SK-N-SH (cell line): ENCODE results near the gene CAD. TPM values are rescaled to one million over a fixed set of nuclear protein-coding genes. Genes with fewer than 3 reads are reported as not detected.

ENCODE experiments used
- CTCF ChIA-PET: fragments of 300-600, 350-600 bp; formaldehyde crosslinking; extraction: SDS; loops from one replicate; lab custom pipeline; 2021; lab: Yijun Ruan, JAX
- POLR2A ChIA-PET: fragments of 350-600 bp; sonication (Branson Sonifier 250); formaldehyde crosslinking; extraction: SDS; loops from one replicate; lab custom pipeline; 2020; ENCODE audit warnings: antibody characterized with exemption, inconsistent platforms; lab: Yijun Ruan, JAX
- DNase-seq: peaks from one replicate; pipeline ENCODE4 v3.0.0; 2012
- H2AFZ ChIP-seq: fragments of 200-600 bp; sonication (generic); 2 replicates; pipeline ENCODE4 v1.8.1; 2016; ENCODE audit warnings: antibody characterized with exemption, mild to moderate bottlenecking, low read depth
- H3F3A ChIP-seq: fragments of 200-600 bp; sonication (generic); replicated peaks from 2 replicates; pipeline ENCODE3; 2016; ENCODE audit warnings: antibody characterized with exemption, mild to moderate bottlenecking; ENCODE audit not compliant: insufficient read depth
- H3K27ac ChIP-seq, 2 experiments: fragments of 200-500 bp in 1 of 2; fragments of 200-600 bp in 1 of 2; sonication (Bioruptor generic) in 1 of 2; sonication (generic), shearing (Covaris generic) in 1 of 2; 2 replicates each; pipeline versions ENCODE4 v1.5.1 to v1.6.1; 2014 to 2016; ENCODE audit warnings: low read depth in 2 of 2, inconsistent platforms in 1 of 2, low read length in 1 of 2, mild to moderate bottlenecking in 1 of 2, mixed read lengths in 1 of 2
- H3K27me3 ChIP-seq: fragments of 200-600 bp; sonication (generic), shearing (Covaris generic); 2 replicates; pipeline ENCODE4 v1.6.1; 2016; ENCODE audit warnings: mixed run types; ENCODE audit not compliant: insufficient read depth
- H3K36me3 ChIP-seq, 2 experiments: fragments of 200-500 bp in 1 of 2; fragments of 200-600 bp in 1 of 2; sonication (Bioruptor generic) in 1 of 2; sonication (generic) in 1 of 2; replicated peaks in 1 of 2; 2 replicates each; pipeline versions ENCODE3 to v1.5.1; 2014 to 2016; ENCODE audit warnings: low read length in 1 of 2, mild to moderate bottlenecking in 1 of 2; ENCODE audit not compliant: insufficient read depth in 2 of 2, control insufficient read depth in 1 of 2
- H3K4me1 ChIP-seq, 2 experiments: fragments of 200-500 bp in 1 of 2; fragments of 200-600 bp in 1 of 2; sonication (Bioruptor generic) in 1 of 2; sonication (generic), shearing (Covaris generic) in 1 of 2; 2 replicates each; pipeline versions ENCODE4 v1.5.1 to v1.6.1; 2014 to 2016; ENCODE audit warnings: low read depth in 1 of 2, low read length in 1 of 2, mixed run types in 1 of 2; ENCODE audit not compliant: insufficient read depth in 2 of 2, control insufficient read depth in 1 of 2
- H3K4me2 ChIP-seq: fragments of 200-600 bp; sonication (generic), shearing (Covaris generic); 2 replicates; pipeline ENCODE4 v1.6.1; 2017; ENCODE audit warnings: mixed run types
- H3K4me3 ChIP-seq, 2 experiments: fragments of 200-500 bp in 1 of 2; fragments of 200-600 bp in 1 of 2; sonication (Bioruptor generic) in 1 of 2; sonication (generic), shearing (Covaris generic) in 1 of 2; 2 replicates each; pipeline versions ENCODE4 v1.5.1 to v1.8.1; 2014 to 2016; ENCODE audit warnings: low read depth in 2 of 2, inconsistent platforms in 1 of 2, low read length in 1 of 2, mild to moderate bottlenecking in 1 of 2, mixed read lengths in 1 of 2, moderate library complexity in 1 of 2
- H3K79me2 ChIP-seq: fragments of 200-600 bp; sonication (generic); 2 replicates; pipeline ENCODE4 v1.8.1; 2017; ENCODE audit warnings: mild to moderate bottlenecking; ENCODE audit not compliant: insufficient read depth
- H3K9ac ChIP-seq: fragments of 200-600 bp; sonication (generic); 2 replicates; pipeline ENCODE4 v1.6.1; 2017; ENCODE audit warnings: mixed run types
- H3K9me2 ChIP-seq: fragments of 200-600 bp; sonication (generic); 2 replicates; pipeline ENCODE4 v1.6.1; 2017; ENCODE audit warnings: mixed run types
- H3K9me3 ChIP-seq: fragments of 200-600 bp; sonication (generic); 2 replicates; pipeline ENCODE4 v1.6.1; 2017; ENCODE audit warnings: mixed run types, mild to moderate bottlenecking, moderate library complexity
- H4K20me1 ChIP-seq: fragments of 200-600 bp; sonication (generic); 2 replicates; pipeline ENCODE4 v1.6.1; 2017; ENCODE audit warnings: mild to moderate bottlenecking, mixed run types; ENCODE audit not compliant: insufficient read depth
- CHD2 ChIP-seq: fragments of 150-350 bp; IDR thresholded peaks from 2 replicates; pipeline ENCODE4 v1.6.1; 2018; ENCODE audit warnings: low read length; ENCODE audit not compliant: partially characterized antibody
- EZH2phosphoT487 ChIP-seq: fragments of 200-600 bp; sonication (generic); IDR thresholded peaks from 2 replicates; pipeline ENCODE4 v1.6.1; 2017; ENCODE audit warnings: low read depth, mixed run types, mild to moderate bottlenecking, antibody characterized with exemption, moderate library complexity, borderline replicate concordance
- FOSL2 ChIP-seq: IDR thresholded peaks from 2 replicates; pipeline ENCODE4 v1.4.0; 2012; ENCODE audit warnings: low read depth, mild to moderate bottlenecking, moderate library complexity, borderline replicate concordance
- FOXJ3 ChIP-seq: sonication (generic); formaldehyde crosslinking; IDR thresholded peaks from 2 replicates; pipeline ENCODE4 v1.5.1; 2020; ENCODE audit warnings: mild to moderate bottlenecking, missing genetic modification reagents
- MEF2A ChIP-seq: IDR thresholded peaks from 2 replicates; pipeline ENCODE4 v1.4.0; 2012; ENCODE audit warnings: low read depth, borderline replicate concordance
- POLR2AphosphoS5 ChIP-seq: IDR thresholded peaks from 2 replicates; pipeline ENCODE4 v1.6.1; 2012; ENCODE audit warnings: low read depth, low read length
- RCOR1 ChIP-seq: fragments of 150-350 bp; IDR thresholded peaks from 2 replicates; pipeline ENCODE4 v1.6.1; 2017; ENCODE audit warnings: antibody characterized with exemption, low read length
- RXRA ChIP-seq: IDR thresholded peaks from 2 replicates; pipeline ENCODE4 v1.4.0; 2012; ENCODE audit warnings: low read depth, mild to moderate bottlenecking, borderline replicate concordance
- SIN3A ChIP-seq: IDR thresholded peaks from 2 replicates; pipeline ENCODE4 v1.6.1; 2012; ENCODE audit warnings: low read depth, mild to moderate bottlenecking, low read length, moderate library complexity, borderline replicate concordance
- TAF1 ChIP-seq: IDR thresholded peaks from 2 replicates; pipeline ENCODE4 v1.6.1; 2012; ENCODE audit warnings: low read depth, mild to moderate bottlenecking, low read length, moderate library complexity, borderline replicate concordance
- YY1 ChIP-seq: IDR thresholded peaks from 2 replicates; pipeline ENCODE4 v1.4.0; 2012; ENCODE audit warnings: low read depth, mild to moderate bottlenecking
- ZBTB33 ChIP-seq: IDR thresholded peaks from 2 replicates; pipeline ENCODE4 v1.4.0; 2012; ENCODE audit warnings: low read depth, borderline replicate concordance
- WGBS: methylation state at CpG from one replicate; pipeline ENCODE4 v1.1.6; 2017; ENCODE audit warnings: low lambda C conversion rate; 5-methylcytosine and 5-hydroxymethylcytosine counted together
- polyA plus RNA-seq, 3 experiments: library from polyadenylated mRNA; depleted of rRNA; stranded (reverse); fragments of >200 nt; gene quantifications; 2 replicates each; pipeline ENCODE4 v1.2.3, GENCODE V29; 2012
- TF ChIP-seq, protein P1 (sequence below): IDR thresholded peaks from 2 replicates; pipeline ENCODE4 v1.6.1; 2012; ENCODE audit warnings: mild to moderate bottlenecking, low read depth, low read length, moderate library complexity
- TF ChIP-seq, protein P2 (sequence below): IDR thresholded peaks from 2 replicates; pipeline ENCODE4 v1.4.0; 2012; ENCODE audit warnings: low read depth
- TF ChIP-seq, protein P3 (sequence below): IDR thresholded peaks from 2 replicates; pipeline ENCODE4; 2012
- TF ChIP-seq, protein P4 (sequence below): fragments of 200-600 bp; sonication (generic); IDR thresholded peaks from 2 replicates; pipeline ENCODE4 v1.6.1; 2017; ENCODE audit warnings: antibody characterized with exemption, mild to moderate bottlenecking, moderate library complexity

The CAD gene
- polyA plus RNA-seq, 1 of the 3 experiments (the other 2 are of a cell fraction) = 47.6 TPM

GRCh38 chr2:27255660-27256059, 38.5 kb downstream of the CAD start (continued):
- TF ChIP-seq, protein P1, sequence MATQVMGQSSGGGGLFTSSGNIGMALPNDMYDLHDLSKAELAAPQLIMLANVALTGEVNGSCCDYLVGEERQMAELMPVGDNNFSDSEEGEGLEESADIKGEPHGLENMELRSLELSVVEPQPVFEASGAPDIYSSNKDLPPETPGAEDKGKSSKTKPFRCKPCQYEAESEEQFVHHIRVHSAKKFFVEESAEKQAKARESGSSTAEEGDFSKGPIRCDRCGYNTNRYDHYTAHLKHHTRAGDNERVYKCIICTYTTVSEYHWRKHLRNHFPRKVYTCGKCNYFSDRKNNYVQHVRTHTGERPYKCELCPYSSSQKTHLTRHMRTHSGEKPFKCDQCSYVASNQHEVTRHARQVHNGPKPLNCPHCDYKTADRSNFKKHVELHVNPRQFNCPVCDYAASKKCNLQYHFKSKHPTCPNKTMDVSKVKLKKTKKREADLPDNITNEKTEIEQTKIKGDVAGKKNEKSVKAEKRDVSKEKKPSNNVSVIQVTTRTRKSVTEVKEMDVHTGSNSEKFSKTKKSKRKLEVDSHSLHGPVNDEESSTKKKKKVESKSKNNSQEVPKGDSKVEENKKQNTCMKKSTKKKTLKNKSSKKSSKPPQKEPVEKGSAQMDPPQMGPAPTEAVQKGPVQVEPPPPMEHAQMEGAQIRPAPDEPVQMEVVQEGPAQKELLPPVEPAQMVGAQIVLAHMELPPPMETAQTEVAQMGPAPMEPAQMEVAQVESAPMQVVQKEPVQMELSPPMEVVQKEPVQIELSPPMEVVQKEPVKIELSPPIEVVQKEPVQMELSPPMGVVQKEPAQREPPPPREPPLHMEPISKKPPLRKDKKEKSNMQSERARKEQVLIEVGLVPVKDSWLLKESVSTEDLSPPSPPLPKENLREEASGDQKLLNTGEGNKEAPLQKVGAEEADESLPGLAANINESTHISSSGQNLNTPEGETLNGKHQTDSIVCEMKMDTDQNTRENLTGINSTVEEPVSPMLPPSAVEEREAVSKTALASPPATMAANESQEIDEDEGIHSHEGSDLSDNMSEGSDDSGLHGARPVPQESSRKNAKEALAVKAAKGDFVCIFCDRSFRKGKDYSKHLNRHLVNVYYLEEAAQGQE = no peak
- TF ChIP-seq ZBTB33 = no peak
- peak; percentile 16; the same call in 1 of the 2 replicates for TF ChIP-seq POLR2AphosphoS5
- TF ChIP-seq RXRA = no peak
- peak; percentile 91; the same call in 1 of the 2 replicates for TF ChIP-seq FOSL2
- TF ChIP-seq, protein P2, sequence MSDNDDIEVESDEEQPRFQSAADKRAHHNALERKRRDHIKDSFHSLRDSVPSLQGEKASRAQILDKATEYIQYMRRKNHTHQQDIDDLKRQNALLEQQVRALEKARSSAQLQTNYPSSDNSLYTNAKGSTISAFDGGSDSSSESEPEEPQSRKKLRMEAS = no peak; the same call in 1 of the 2 replicates
- TF ChIP-seq YY1 = no peak

- H3K9ac ChIP-seq = no peak overlapping the region
- H3F3A ChIP-seq = peaks cover 17% of the 10 kb centered on the region
- no peaks in the 10 kb centered on the region for H3K79me2 ChIP-seq
- no peak overlapping the region for H3K4me3 ChIP-seq
- no peak overlapping the region for H2AFZ ChIP-seq
- no peak overlapping the region for H3K27ac ChIP-seq
- H4K20me1 ChIP-seq = no peaks in the 10 kb centered on the region
- H3K9me2 ChIP-seq = no peaks in the 10 kb centered on the region
- no peaks in the 10 kb centered on the region for H3K9me3 ChIP-seq
- POLR2A ChIA-PET = no interaction called here
- DNase-seq = no peak
- H3K4me1 ChIP-seq = peaks cover 14 to 18% of the 10 kb centered on the region in 2 experiments
- no peak overlapping the region for H3K4me2 ChIP-seq
- H3K36me3 ChIP-seq = no peaks in the 10 kb centered on the region
- H3K27me3 ChIP-seq = peaks cover 18% of the 10 kb centered on the region
- CTCF ChIA-PET = interaction anchor here (0.7 to 10.8 kb wide), 9 partner anchors 8 to 252 kb away, joined by 3 to 133 read pairs (median 4); partner anchors contain the start of gene SLC30A3
- WGBS = 91% methylated on average over 2 of the region's 7 CpGs
- TF ChIP-seq YY1 (no peak), TAF1 (no peak), EZH2phosphoT487 (no peak), ZBTB33 (no peak), FOSL2 (no peak), FOXJ3 (CRISPR knock-in tag) (no peak), RCOR1 (no peak), MEF2A (no peak), SIN3A (no peak), CHD2 (no peak)
- TF ChIP-seq, protein P2 = no peak
- TF ChIP-seq, protein P3, sequence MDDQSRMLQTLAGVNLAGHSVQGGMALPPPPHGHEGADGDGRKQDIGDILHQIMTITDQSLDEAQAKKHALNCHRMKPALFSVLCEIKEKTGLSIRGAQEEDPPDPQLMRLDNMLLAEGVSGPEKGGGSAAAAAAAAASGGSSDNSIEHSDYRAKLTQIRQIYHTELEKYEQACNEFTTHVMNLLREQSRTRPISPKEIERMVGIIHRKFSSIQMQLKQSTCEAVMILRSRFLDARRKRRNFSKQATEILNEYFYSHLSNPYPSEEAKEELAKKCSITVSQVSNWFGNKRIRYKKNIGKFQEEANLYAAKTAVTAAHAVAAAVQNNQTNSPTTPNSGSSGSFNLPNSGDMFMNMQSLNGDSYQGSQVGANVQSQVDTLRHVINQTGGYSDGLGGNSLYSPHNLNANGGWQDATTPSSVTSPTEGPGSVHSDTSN = no peak
- TF ChIP-seq, protein P4, sequence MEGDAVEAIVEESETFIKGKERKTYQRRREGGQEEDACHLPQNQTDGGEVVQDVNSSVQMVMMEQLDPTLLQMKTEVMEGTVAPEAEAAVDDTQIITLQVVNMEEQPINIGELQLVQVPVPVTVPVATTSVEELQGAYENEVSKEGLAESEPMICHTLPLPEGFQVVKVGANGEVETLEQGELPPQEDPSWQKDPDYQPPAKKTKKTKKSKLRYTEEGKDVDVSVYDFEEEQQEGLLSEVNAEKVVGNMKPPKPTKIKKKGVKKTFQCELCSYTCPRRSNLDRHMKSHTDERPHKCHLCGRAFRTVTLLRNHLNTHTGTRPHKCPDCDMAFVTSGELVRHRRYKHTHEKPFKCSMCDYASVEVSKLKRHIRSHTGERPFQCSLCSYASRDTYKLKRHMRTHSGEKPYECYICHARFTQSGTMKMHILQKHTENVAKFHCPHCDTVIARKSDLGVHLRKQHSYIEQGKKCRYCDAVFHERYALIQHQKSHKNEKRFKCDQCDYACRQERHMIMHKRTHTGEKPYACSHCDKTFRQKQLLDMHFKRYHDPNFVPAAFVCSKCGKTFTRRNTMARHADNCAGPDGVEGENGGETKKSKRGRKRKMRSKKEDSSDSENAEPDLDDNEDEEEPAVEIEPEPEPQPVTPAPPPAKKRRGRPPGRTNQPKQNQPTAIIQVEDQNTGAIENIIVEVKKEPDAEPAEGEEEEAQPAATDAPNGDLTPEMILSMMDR = no peak
Measured at GRCh38 chr2:27256855-27257454, 39.8 kb downstream of the CAD start.
